ENCODE measurements around the gene ADCYAP1R1.

The ADCYAP1R1 gene

DNA sequence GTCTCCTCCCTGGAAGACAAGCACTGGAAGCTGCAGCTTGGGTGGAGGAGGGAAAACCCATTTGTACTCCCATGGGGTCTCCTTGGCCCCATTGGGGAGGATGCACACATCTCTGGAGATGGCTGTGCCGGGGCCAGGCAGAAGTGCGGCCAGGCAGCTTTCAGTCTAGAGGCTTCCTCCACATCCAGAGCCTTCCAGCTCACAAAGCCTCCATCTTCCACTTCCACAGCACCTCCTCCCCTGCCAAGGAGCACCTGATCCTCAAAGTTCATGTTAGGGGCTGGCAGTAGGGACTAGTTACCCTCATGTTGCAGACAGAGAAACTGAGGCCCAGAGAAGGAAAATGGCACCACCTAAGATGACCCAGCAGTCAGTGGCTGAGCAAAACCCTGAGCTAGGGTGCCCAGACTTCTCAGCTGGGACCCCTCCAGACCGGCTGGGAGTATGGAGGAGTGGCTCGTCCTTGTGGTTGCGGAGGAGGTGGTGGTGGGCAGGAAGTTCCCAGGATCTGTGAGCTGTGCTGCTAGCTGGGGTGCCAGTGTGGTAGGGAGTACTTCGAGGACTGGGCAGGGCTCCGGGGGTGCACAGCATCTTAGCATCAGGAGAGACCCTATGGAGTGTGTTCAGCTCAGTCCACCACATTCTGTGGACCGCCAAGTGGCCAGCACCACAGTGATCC lies 44.2 kb downstream of the ADCYAP1R1 start:
- CTCF ChIA-PET = interaction anchor here (1.3 kb wide), 1 partner anchor 25 kb away, joined by 3 read pairs; no protein-coding TSS in a partner anchor
- Mint-ChIP-seq H3K27me3 (peaks cover 12% of the 10 kb centered on the region), H3K9me3 (no peaks in the 10 kb centered on the region), H3K4me3 (no peak overlapping the region), H3K27ac (no peak overlapping the region), H3K36me3 (no peaks in the 10 kb centered on the region), H3K4me1 (no peaks in the 10 kb centered on the region)
- DNase-seq = no peak

DNA sequence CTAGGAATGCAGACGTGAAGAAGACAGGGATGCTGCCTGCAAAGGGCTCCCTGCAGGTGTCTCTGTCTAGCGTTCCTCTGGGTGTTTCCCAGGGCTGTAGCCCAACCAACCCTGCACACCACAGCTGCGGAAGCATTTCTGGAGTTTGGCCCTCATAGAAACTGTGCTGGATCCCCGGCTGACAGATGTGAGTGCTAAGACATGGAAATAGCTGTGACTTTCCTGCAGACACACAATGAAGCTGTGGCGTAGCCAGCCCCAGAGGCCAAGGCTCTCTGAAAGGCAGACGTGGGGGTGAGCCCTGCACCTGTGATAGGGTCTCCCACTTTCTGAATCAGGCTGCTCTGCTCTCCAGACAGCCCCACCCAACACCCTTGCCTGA lies 44.8 kb downstream of the ADCYAP1R1 start:
- H3K27me3 Mint-ChIP-seq = peaks cover 12% of the 10 kb centered on the region
- no peaks in the 10 kb centered on the region for H3K4me1 Mint-ChIP-seq
- H3K27ac Mint-ChIP-seq = no peak overlapping the region
- no peak overlapping the region for H3K4me3 Mint-ChIP-seq
- CTCF ChIA-PET = interaction anchor here (1.3 kb wide), 1 partner anchor 25 kb away, joined by 3 read pairs; no protein-coding TSS in a partner anchor
- no peaks in the 10 kb centered on the region for H3K36me3 Mint-ChIP-seq
- DNase-seq = no peak
- no peaks in the 10 kb centered on the region for H3K9me3 Mint-ChIP-seq

DNA sequence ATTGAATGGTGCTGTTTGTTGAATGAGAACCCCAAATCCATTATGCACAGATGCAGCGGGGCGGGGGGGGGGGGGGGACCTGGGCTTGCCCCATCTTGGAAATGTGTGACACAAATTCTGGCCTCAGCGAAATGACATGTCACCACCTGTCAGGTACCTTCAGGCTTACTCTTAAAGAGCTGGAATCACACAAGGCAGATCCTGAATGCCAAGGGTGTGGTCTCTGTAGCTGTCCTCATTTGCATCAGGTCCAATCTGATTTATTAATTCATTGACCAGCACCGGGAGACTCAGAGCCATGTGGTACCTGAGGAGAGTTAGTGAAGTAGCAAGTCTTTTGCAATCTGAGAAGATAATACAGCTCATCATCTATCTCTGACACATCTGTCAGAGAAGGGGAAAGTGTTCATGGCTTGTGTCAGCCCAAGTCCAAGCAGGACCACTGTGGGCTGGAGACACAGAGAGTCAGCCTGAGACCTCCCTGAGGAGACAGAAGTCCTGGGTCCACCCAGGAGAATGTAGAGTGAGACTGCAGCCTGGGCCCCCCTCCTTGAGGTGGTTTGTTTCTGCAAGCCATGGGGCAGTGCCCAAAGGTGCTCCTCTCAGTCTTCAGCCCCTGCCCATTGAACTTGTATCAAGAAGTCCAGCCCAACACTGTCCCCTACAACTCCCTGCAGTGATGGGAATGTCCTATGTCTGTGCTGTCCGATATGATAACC lies 46.7 kb downstream of the ADCYAP1R1 start:
- no peaks in the 10 kb centered on the region for H3K36me3 Mint-ChIP-seq
- no peaks in the 10 kb centered on the region for H3K4me1 Mint-ChIP-seq
- no peaks in the 10 kb centered on the region for H3K9me3 Mint-ChIP-seq
- H3K27me3 Mint-ChIP-seq = peaks cover 9% of the 10 kb centered on the region
- CTCF ChIA-PET = no interaction called here
- no peak overlapping the region for H3K4me3 Mint-ChIP-seq
- no peak overlapping the region for H3K27ac Mint-ChIP-seq
- DNase-seq = no peak

DNA sequence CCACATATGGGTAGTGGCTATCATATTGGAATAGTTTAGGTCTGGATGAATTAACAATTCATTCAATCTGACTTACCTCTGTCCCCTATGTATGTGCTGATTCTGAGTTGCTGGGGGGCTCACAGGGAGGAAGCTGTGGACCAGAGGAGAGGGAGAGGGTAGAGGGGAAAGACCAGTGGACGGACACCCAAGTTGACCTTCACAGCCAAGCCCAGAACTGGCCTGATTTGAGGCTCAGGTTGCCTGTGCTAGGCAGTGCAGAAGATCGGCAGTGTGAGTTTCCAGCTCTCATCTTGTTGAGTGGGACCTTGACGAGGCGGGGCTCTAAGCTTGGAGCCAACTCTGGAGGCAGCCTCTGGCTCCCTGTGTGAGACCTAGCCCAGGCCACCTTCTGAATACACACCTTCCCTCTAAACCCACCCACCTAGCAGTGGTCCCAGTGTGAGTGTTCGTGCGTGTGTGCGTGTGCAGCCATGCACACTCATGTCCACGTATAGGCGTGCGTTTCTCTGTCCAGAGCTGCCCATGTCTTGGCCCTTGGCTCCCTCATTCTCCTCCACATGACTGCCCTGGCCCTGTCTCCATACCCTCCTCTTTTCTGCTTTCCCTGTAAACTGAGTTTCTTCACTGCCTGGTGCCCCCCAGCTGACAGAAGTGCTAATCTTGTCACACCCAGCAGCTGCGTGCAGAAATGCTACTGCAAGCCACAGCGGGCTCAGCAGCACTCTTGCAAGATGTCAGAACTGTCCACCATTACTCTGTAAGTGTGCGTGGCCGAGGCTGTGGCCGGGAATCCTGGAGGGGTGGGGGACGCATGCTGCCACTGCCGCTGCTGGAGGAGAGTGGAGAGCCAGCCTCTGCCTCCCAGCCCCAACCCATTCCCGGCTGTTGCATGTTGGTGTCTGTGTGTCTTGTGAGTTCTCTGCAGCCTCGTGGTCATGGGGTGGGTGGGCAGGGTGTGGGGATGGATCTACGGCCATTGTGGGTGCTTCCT lies 47.6 kb downstream of the ADCYAP1R1 start:
- H3K9me3 Mint-ChIP-seq = no peaks in the 10 kb centered on the region
- no peak for DNase-seq
- peaks cover 9% of the 10 kb centered on the region for H3K27me3 Mint-ChIP-seq
- CTCF ChIA-PET = no interaction called here
- H3K36me3 Mint-ChIP-seq = no peaks in the 10 kb centered on the region
- H3K4me3 Mint-ChIP-seq = no peak overlapping the region
- no peak overlapping the region for H3K27ac Mint-ChIP-seq
- H3K4me1 Mint-ChIP-seq = no peaks in the 10 kb centered on the region

DNA sequence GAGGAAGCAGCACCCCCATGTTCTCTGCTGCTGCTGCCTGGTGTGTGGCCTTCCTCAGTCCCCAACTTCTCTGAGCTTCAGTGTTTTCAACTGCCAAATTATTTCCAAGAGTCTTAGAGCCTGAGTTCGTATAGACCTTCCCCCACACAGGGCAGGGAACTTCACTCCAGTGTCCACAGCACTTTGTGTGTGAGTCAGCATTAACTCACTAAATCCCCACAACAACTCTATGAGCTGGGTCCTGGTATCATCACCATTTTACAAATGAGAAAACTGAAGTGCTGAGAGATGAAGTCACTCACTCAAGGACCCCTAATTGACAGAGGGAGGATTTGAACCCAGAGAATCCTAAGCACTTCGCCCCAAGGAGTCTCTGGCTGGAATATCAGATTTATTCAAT lies 48.3 kb downstream of the ADCYAP1R1 start:
- CTCF ChIA-PET = no interaction called here
- DNase-seq = no peak
- H3K36me3 Mint-ChIP-seq = no peaks in the 10 kb centered on the region
- no peak overlapping the region for H3K4me3 Mint-ChIP-seq
- H3K27ac Mint-ChIP-seq = no peak overlapping the region
- H3K27me3 Mint-ChIP-seq = peaks cover 9% of the 10 kb centered on the region
- no peaks in the 10 kb centered on the region for H3K4me1 Mint-ChIP-seq
- no peaks in the 10 kb centered on the region for H3K9me3 Mint-ChIP-seq

DNA sequence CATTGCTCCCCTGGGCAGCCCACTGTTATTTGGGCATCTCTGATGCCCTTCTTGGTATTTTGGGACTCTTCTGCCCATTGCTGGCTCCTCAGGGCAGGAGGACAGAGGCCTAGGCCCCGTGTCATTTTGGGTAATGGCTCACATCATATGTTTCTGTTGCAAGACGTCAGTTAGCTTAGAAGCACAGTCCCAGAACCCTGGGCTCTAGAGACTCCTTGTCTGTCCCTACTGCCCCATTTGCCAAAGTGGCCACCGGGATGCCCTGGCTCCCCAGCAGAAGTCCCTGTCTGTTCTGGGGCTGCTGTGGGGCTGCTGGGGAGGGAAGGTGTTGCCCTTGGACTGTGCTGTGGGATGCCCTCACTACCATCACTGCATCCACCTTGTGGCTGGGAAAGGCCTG lies 48.8 kb downstream of the ADCYAP1R1 start:
- CTCF ChIA-PET = no interaction called here
- DNase-seq = no peak
- no peaks in the 10 kb centered on the region for H3K36me3 Mint-ChIP-seq

DNA sequence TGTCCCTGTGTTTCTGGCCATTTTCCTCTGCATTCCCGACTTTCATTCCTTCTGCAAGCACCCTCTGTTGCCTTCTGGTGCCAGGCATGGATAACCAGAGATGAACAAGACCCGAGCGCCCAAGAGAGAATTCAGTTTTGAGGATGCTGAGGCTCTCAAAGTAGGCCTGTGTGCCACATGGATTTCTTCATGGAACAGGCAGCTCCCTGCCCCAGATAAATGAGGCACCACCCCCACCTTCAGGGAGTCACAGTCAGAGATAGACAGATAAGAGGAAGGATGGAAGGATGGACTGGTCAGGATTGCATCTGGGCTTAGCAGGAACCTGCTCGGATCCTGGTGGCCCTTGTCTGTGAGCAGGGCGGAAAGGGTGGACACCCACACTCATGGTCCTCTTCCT lies 49.4 kb downstream of the ADCYAP1R1 start:
- Mint-ChIP-seq H3K36me3 (no peaks in the 10 kb centered on the region), H3K27me3 (peaks cover 9% of the 10 kb centered on the region), H3K4me3 (no peak overlapping the region), H3K4me1 (no peaks in the 10 kb centered on the region), H3K9me3 (no peaks in the 10 kb centered on the region), H3K27ac (no peak overlapping the region)
- CTCF ChIA-PET = interaction anchor here (1.1 kb wide), 1 partner anchor 21 kb away, joined by 3 read pairs; no protein-coding TSS in a partner anchor
- DNase-seq = no peak

More for the DNA sequence above, 48.8 kb downstream of the ADCYAP1R1 start:
- H3K27me3 Mint-ChIP-seq = peaks cover 9% of the 10 kb centered on the region
- no peak overlapping the region for H3K27ac Mint-ChIP-seq
- H3K9me3 Mint-ChIP-seq = no peaks in the 10 kb centered on the region
- H3K4me1 Mint-ChIP-seq = no peaks in the 10 kb centered on the region
- no peak overlapping the region for H3K4me3 Mint-ChIP-seq

DNA sequence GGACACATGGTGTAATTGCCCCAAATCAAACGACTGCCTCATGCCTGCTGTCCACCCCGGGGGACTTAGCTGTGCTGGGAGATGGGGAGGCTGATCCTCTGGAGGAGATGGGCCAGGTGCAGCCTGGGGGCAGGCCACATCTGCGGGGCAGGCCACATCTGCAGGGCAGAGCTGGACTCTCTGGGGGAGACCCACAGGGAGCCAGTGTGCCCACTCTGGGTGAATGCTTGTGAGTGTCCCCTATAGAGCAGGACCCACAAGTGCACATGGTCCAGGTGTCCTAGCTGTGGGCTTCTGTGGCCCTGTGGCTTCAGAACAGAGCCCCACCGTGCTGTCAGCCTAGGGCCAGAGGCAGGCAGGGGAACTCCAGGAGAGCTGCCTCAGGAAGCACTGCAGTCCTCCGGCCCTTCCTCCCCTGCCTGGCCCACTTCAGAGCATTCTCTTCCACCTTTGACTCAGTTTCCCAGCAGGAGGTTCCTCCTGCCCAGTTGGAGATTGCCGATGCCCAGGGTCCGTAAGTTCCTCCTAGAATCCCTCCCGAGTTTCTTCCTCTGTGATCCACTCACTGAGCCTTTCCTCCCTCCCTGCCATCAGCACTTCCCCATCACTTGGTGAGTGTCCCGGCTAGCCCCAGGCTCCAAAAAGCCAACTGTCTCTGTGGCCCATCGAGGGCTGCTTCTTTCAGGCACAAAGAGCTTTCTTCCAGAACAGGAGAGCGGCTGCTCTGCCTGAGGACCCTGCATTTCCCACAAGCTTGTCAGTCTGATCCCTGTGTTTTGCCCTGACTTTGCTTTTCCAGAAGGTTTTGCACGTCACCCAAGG lies 50.3 kb downstream of the ADCYAP1R1 start:
- H3K36me3 Mint-ChIP-seq = no peaks in the 10 kb centered on the region
- H3K4me1 Mint-ChIP-seq = no peaks in the 10 kb centered on the region
- H3K27me3 Mint-ChIP-seq = peaks cover 8% of the 10 kb centered on the region
- no peak overlapping the region for H3K27ac Mint-ChIP-seq
- no peak overlapping the region for H3K4me3 Mint-ChIP-seq
- CTCF ChIA-PET = interaction anchor here (1.1 kb wide), 1 partner anchor 20 kb away, joined by 3 read pairs; no protein-coding TSS in a partner anchor
- DNase-seq = no peak
- H3K9me3 Mint-ChIP-seq = no peaks in the 10 kb centered on the region

DNA sequence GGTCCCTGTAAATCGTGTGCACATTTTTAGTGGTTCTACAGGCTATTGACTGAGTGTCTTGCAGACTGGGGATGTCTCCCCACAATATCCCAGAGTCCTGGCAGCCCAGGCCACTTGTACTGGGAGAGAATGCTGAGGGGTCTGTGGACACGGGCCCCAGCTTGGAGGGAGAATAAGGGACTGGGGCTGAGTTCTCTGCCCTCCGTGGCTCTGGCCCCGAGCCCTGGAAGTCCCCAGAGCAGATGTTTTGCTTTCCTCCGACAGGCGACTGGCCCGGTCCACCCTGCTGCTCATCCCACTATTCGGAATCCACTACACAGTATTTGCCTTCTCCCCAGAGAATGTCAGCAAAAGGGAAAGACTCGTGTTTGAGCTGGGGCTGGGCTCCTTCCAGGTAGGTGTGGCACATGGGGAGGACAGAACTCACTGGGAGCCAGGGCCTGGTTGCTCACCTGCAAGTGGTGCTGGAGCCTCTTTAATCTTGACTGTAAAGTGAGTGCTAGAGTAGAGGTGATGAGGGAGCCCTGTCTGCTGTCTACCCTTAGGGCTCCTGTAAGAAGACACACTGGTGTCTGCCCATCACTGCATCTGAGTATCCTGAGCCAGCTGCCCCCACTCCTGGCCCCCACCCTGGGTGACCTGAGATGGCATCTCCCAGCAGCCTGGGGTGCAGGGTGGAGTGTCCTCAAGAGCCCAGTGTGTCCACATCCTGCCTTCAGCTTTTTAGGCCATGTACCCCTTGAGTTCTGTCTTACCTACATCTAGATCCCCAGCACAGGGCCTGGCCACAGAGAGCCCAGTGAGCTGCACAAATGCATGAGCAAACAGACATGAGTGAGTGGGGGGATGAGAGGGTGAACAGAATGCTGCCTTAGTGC lies 51.1 kb downstream of the ADCYAP1R1 start:
- no peaks in the 10 kb centered on the region for H3K4me1 Mint-ChIP-seq
- no peaks in the 10 kb centered on the region for H3K9me3 Mint-ChIP-seq
- no peak for DNase-seq
- CTCF ChIA-PET = interaction anchor here (1.5 kb wide), 1 partner anchor 120 kb away, joined by 4 read pairs; no protein-coding TSS in a partner anchor
- H3K4me3 Mint-ChIP-seq = no peak overlapping the region
- peaks cover 5% of the 10 kb centered on the region for H3K27me3 Mint-ChIP-seq
- no peak overlapping the region for H3K27ac Mint-ChIP-seq
- no peaks in the 10 kb centered on the region for H3K36me3 Mint-ChIP-seq

DNA sequence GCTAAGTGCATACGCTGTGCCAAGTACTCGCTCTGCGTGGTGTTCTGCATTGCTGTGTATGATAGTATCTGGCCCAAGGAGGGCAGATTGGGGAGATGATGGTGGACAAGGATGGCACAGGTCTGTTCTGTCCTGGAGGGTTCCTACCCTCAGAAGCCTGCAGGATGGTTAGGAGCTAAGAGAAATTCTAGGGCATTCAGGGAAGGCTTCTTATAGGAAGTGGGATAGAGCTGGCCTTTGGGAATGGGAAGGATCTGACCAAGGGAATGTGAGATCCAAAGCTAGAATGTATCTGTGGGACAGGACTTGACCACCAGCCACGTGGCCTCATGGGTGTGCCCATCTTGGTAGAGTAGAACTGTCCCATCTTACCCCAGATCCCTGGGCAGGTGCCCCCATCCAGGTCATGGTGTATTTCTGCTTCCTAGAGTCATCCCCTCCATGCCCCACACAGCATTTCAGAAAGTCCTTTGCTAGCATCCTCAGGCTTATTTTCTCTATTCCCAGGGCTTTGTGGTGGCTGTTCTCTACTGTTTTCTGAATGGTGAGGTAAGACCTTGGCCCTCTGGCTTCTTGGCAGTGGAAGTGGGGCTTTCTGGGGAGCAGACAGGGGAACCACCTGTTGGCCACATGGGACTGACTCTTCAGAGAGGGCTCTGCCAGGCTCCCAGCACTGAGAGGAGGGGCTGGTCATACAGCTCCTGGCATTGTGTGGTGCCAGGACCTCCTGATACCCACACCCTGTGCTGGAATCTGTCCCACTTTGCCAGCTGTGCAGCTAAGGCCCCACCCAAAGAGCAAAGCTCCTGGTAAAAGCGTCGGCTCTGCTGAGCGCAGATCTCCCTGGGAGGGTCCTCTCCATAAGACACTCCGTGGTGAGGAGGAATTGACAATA lies 52.5 kb downstream of the ADCYAP1R1 start:
- H3K4me3 Mint-ChIP-seq = no peak overlapping the region
- CTCF ChIA-PET = interaction anchor here (1.3 to 2.0 kb wide), 3 partner anchors 17 to 121 kb away, joined by 4 to 7 read pairs (median 4); no protein-coding TSS in a partner anchor

DNA sequence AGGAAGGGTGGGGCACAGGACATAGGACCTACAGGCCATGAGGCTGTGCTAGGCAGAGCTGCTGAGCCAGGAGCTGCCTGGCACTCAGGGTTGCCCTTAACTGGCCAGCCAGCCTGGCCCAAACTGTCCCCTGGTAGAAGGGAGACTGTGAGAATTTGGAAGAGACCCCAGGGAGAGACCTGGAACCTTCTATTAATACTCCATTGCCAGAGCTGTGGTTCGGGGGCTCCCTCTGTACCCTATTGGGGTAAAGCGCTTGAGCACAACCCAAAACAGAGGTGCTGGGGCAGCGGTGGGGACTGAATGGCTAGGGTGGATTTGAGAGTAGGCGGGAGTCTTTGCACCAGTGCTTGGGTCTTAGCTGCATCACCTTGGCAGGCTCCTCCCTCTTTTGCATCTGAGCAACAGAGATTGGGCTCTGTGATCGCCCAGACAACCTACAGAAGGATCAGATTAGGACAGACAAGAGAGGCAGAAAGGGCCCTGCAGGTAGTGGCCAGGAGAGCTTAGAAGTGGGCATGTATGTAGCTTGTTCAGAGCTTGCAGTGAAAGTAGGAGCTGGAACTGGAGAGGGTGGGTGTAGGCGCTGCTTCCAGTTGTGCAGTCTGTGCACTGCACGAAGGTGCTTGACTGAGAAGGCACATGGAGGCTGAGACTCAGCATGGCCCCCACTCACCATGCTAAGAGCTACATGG lies 53.3 kb downstream of the ADCYAP1R1 start:
- no peak for DNase-seq
- no peaks in the 10 kb centered on the region for H3K9me3 Mint-ChIP-seq
- no peaks in the 10 kb centered on the region for H3K4me1 Mint-ChIP-seq
- no peak overlapping the region for H3K4me3 Mint-ChIP-seq
- CTCF ChIA-PET = interaction anchor here (1.3 to 2.0 kb wide), 2 partner anchors 17 to 29 kb away, joined by 4 to 7 read pairs; no protein-coding TSS in a partner anchor
- peaks cover 5% of the 10 kb centered on the region for H3K27me3 Mint-ChIP-seq
- no peaks in the 10 kb centered on the region for H3K36me3 Mint-ChIP-seq
- no peak overlapping the region for H3K27ac Mint-ChIP-seq

More for the DNA sequence above, 52.5 kb downstream of the ADCYAP1R1 start:
- no peak for DNase-seq
- no peak overlapping the region for H3K27ac Mint-ChIP-seq
- H3K9me3 Mint-ChIP-seq = no peaks in the 10 kb centered on the region
- H3K4me1 Mint-ChIP-seq = no peaks in the 10 kb centered on the region
- no peaks in the 10 kb centered on the region for H3K36me3 Mint-ChIP-seq
- H3K27me3 Mint-ChIP-seq = peaks cover 5% of the 10 kb centered on the region
